ENCODE measurements around the gene FTCD.

DNA sequence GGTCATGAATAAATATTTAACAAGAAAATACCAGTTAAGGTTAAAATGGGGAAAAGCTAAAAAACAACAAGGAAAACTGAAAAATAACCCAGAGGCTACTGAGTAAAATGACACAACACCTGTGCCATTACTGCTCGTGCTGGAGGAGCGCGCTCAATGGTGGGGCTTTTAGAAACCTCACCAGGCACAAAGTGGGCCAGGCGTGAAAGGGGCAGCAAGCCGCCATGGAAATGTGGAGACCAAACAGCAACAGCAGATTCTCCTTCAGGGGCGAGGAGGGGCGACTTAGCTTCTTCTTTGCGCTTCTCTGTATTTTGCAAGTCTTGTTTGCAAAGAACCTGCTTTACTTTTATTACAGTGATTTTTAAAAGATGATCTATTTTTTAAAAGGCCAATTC lies 47.8 kb upstream of the FTCD start:
- no peak for TF ChIP-seq CTCF (conservative IDR thresholded peaks at IDR 0.05; ENCODE audit: low read depth, low read length)
- no peak for TF ChIP-seq EZH2phosphoT487 (IDR thresholded peaks at IDR 0.05; ENCODE audit: borderline replicate concordance, low read length)
- TF ChIP-seq EZH2 (IDR thresholded peaks at IDR 0.05; ENCODE audit: low read length, unreplicated experiment) = no peak
